ENCODE results near the gene FES.

The FES gene

GRCh38 chr15:90876046-90876445 is 8.3 kb upstream of the FES start:
- DNase-seq (ENCODE audit: low spot score) = no peak

GRCh38 chr15:90876512-90877170 is 7.7 kb upstream of the FES start:
- DNase-seq (ENCODE audit: low spot score) = no peak

- no peak for DNase-seq (ENCODE audit: low spot score)
These were observed 7.0 kb upstream of the FES start for GRCh38 chr15:90877315-90877714.

GRCh38 chr15:90877996-90878395 is 6.3 kb upstream of the FES start:
- no peak for DNase-seq (ENCODE audit: low spot score)

GRCh38 chr15:90878660-90879059 is 5.6 kb upstream of the FES start:
- no peak for DNase-seq (ENCODE audit: low spot score)

- no peak for DNase-seq (ENCODE audit: low spot score)
These were observed 4.5 kb upstream of the FES start for GRCh38 chr15:90879730-90880366.

- DNase-seq (ENCODE audit: low spot score) = no peak
These were observed 3.7 kb upstream of the FES start for GRCh38 chr15:90880381-90881145.

- no peak for DNase-seq (ENCODE audit: low spot score)
These were observed 2.9 kb upstream of the FES start for GRCh38 chr15:90881181-90881977.

GRCh38 chr15:90881978-90882721 is 2.2 kb upstream of the FES start:
- DNase-seq (ENCODE audit: low spot score) = no peak

- DNase-seq (ENCODE audit: low spot score) = no peak
These were observed 1.4 kb upstream of the FES start for GRCh38 chr15:90882781-90883525.

GRCh38 chr15:90883526-90883975 is 753 bp upstream of the FES start:
- no peak for DNase-seq (ENCODE audit: low spot score)

GRCh38 chr15:90884719-90885431 is 571 bp downstream of the FES start:
- DNase-seq (ENCODE audit: low spot score) = no peak

GRCh38 chr15:90885432-90886290 is 1.4 kb downstream of the FES start:
- DNase-seq (ENCODE audit: low spot score) = peak; percentile 57

- no peak for DNase-seq (ENCODE audit: low spot score)
These were observed 1.9 kb downstream of the FES start for GRCh38 chr15:90886291-90886614.

GRCh38 chr15:90887037-90887481 is 2.8 kb downstream of the FES start:
- DNase-seq (ENCODE audit: low spot score) = no peak

GRCh38 chr15:90889313-90889730 is 5.0 kb downstream of the FES start:
- no peak for DNase-seq (ENCODE audit: low spot score)

- DNase-seq (ENCODE audit: low spot score) = no peak
These were observed 5.6 kb downstream of the FES start for GRCh38 chr15:90889736-90890456.

GRCh38 chr15:90890839-90891238 is 6.5 kb downstream of the FES start:
- no peak for DNase-seq (ENCODE audit: low spot score)
